ENCODE data around the gene ZNF236.

- TF ChIP-seq CTCF (IDR thresholded peaks at IDR 0.05): no peak
- no peak for TF ChIP-seq EZH2 (IDR thresholded peaks at IDR 0.05; ENCODE audit: borderline replicate concordance, insufficient read depth, low read depth, low read length, poor library complexity, severe bottlenecking)
Observed at GRCh38 chr18:76948345-76948744, 126.0 kb downstream of the ZNF236 start.
